Tibial nerve (tissue), 4 donors: ENCODE results near the gene CRYBB3. TPM values are rescaled to one million over a fixed set of nuclear protein-coding genes. Genes with fewer than 3 reads are reported as not detected.

Experiments
- DNase-seq, 2 donors: peaks; one replicate each; pipeline ENCODE4 v3.0.0-alpha.2; 2019; ENCODE audit warnings: low spot score in 2 of 2
- H3K27ac ChIP-seq, 4 donors: fragments of 200-600 bp; sonication (generic) in 3 of 4; one replicate each; pipeline ENCODE4 v1.5.1; 2017 to 2019; ENCODE audit warnings: mild to moderate bottlenecking in 1 of 4
- H3K27me3 ChIP-seq, 2 donors: fragments of 200-600 bp; sonication (generic) in 1 of 2; one replicate each; pipeline versions ENCODE4 v1.5.1 to v1.6.0; 2017 to 2019
- H3K36me3 ChIP-seq, 3 donors: fragments of 200-600 bp; sonication (generic); one replicate each; pipeline ENCODE4 v1.5.1; 2018 to 2019
- H3K4me1 ChIP-seq, 4 donors: fragments of 200-600 bp; sonication (generic) in 3 of 4; one replicate each; pipeline ENCODE4 v1.5.1; 2017 to 2019
- H3K4me3 ChIP-seq, 4 donors: fragments of 200-600 bp; sonication (generic) in 3 of 4; one replicate each; pipeline ENCODE4 v1.5.1; 2017 to 2019; ENCODE audit warnings: mild to moderate bottlenecking in 1 of 4, moderate library complexity in 1 of 4
- H3K9me3 ChIP-seq, 4 donors: fragments of 200-600 bp; sonication (generic) in 3 of 4; one replicate each; pipeline ENCODE4 v1.5.1; 2017 to 2019
- CTCF ChIP-seq, 5 experiments: fragments of 200-600 bp in 3 of 5; fragments of 450-650 bp in 2 of 5; sonication (generic) in 3 of 5; IDR thresholded peaks; one replicate each; pipeline ENCODE4 v1.5.1; 2016 to 2019; ENCODE audit warnings: antibody characterized with exemption in 5 of 5, mild to moderate bottlenecking in 3 of 5, moderate library complexity in 2 of 5
- EP300 ChIP-seq, 2 donors: sonication (generic); formaldehyde crosslinking; IDR thresholded peaks; one replicate each; pipeline ENCODE4 v1.6.1; 2017; ENCODE audit warnings: antibody characterized with exemption in 2 of 2, mild to moderate bottlenecking in 1 of 2
- POLR2A ChIP-seq, 2 donors: fragments of 450-650 bp; IDR thresholded peaks; one replicate each; pipeline ENCODE4 v1.6.1; 2017; ENCODE audit warnings: antibody characterized with exemption in 2 of 2, mild to moderate bottlenecking in 2 of 2, moderate library complexity in 2 of 2
- WGBS, 2 donors: methylation state at CpG; one replicate each; pipeline ENCODE4 v1.1.5; 2018; 5-methylcytosine and 5-hydroxymethylcytosine counted together
- total RNA-seq, 4 donors: library from RNA; depleted of rRNA; stranded (reverse); fragments of >200 nt; gene quantifications; one replicate each; pipeline ENCODE4 v1.1.0, GENCODE V29; 2016

Gene CRYBB3
- total RNA-seq, 4 donors from 2014 or later = not detected

DNA sequence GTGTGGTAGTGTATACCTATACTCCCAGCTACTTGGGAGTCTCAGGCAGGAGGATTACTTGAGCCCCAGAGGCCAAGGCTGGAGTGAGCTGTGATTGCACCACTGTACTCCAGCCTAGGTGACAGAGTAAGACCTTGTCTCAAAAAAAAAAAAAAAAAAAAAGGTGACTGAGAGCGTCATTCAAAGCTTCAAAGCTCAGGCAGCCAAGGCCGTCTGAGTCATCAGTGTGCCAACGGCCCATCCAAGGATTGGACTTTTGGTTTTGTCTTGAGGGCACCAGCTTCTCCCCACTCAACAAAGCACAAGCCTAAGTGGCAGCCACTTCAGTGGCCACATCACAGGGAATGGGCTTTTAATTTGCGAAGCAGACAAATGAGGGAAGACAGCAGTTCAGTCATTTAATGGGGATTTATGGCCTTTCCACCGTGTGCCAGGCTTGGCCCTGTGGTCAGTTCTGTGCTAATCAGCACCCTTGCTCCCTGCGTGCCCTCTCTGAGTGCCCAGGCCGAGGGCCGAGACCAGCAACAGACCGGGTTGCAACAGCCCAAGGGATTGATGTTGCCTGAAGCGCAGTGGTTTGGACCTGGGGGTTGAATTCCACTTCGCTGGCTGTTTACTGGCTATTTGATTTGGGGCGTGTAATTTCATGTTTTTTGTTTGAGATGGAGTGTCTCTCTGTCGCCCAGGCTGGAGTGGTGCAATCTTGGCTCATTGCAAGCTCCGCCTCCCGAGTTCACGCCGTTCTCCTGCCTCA lies 30.2 kb upstream of the CRYBB3 start:
- Histone ChIP-seq H3K27me3 (no peaks in the 10 kb centered on the region), H3K9me3 (no peaks in the 10 kb centered on the region), H3K4me3 (no peak overlapping the region), H3K4me1 (peaks cover 0 to 22% (median 0%) of the 10 kb centered on the region in 4 donors), H3K27ac (no peak overlapping the region), H3K36me3 (peaks cover 0 to 44% (median 0%) of the 10 kb centered on the region in 3 donors)
- DNase-seq = no peak
- no peak for TF ChIP-seq EP300 (IDR thresholded peaks at IDR 0.05)
- no peak for TF ChIP-seq POLR2A (IDR thresholded peaks at IDR 0.05)
- TF ChIP-seq CTCF (IDR thresholded peaks at IDR 0.05) = no peak
- WGBS, 2 donors = 87 to 89% methylated on average over 17 of the region's 17 CpGs

DNA sequence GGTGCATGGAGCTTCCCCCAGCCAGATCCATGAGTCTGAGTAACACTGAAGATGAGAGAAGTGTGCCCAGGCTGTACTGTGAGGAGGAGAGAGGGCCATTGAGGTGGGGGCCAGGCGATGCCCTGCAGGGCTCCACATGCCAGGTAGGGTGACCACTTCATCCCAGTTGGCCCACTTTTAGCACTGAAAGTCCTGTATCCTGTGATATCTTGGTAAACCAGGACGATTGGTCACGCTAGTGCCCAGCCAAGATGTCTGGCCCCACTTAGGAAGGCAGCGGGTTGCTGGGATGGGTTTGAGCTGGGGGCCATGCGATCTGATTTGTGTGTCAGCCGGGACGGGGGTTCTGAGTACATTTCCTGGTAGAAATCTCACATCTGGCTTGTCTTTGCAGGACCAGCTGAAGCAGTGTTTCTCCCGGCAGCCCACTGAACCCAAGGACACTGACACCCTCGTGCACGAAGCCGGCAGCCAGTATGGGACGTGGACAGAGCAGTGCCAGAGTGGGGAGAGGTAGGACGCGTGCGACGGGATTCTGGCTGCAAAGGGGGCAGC lies 29.2 kb upstream of the CRYBB3 start:
- no peak for DNase-seq
- Histone ChIP-seq H3K27ac (no peak overlapping the region), H3K4me3 (no peak overlapping the region), H3K9me3 (no peaks in the 10 kb centered on the region), H3K36me3 (peaks cover 0 to 55% (median 0%) of the 10 kb centered on the region in 3 donors), H3K27me3 (no peaks in the 10 kb centered on the region), H3K4me1 (peaks cover 0 to 16% (median 0%) of the 10 kb centered on the region in 4 donors)
- WGBS, 2 donors = 85 to 88% methylated on average over 16 of the region's 16 CpGs
- TF ChIP-seq POLR2A (IDR thresholded peaks at IDR 0.05) = no peak
- no peak for TF ChIP-seq EP300 (IDR thresholded peaks at IDR 0.05)
- TF ChIP-seq CTCF (IDR thresholded peaks at IDR 0.05) = no peak

GRCh38 chr22:25172153-25172552 lies 27.5 kb upstream of the CRYBB3 start:
- 55 to 57% methylated on average over 5 of the region's 5 CpGs for WGBS, 2 donors
- no peak for DNase-seq
- H3K27me3 ChIP-seq = no peaks in the 10 kb centered on the region
- H3K4me1 ChIP-seq = peaks cover 0 to under 1% (median 0%) of the 10 kb centered on the region in 4 donors
- no peak overlapping the region for H3K27ac ChIP-seq
- no peak overlapping the region for H3K4me3 ChIP-seq
- peak in 3 of 5 experiments; percentile 5 to 33 (median 18) for TF ChIP-seq CTCF (IDR thresholded peaks at IDR 0.05)
- no peak for TF ChIP-seq EP300 (IDR thresholded peaks at IDR 0.05)
- peaks cover 0 to 71% (median 0%) of the 10 kb centered on the region in 3 donors for H3K36me3 ChIP-seq
- no peaks in the 10 kb centered on the region for H3K9me3 ChIP-seq

- WGBS, 2 donors = 88 to 96% methylated on average over 13 of the region's 13 CpGs
Measured at GRCh38 chr22:25174156-25174887, 25.3 kb upstream of the CRYBB3 start.

More at GRCh38 chr22:25174156-25174887, 25.3 kb upstream of the CRYBB3 start:
- no peak for TF ChIP-seq CTCF (IDR thresholded peaks at IDR 0.05)
- no peak for TF ChIP-seq EP300 (IDR thresholded peaks at IDR 0.05)
- no peak for TF ChIP-seq POLR2A (IDR thresholded peaks at IDR 0.05)
- Histone ChIP-seq H3K4me1 (no peaks in the 10 kb centered on the region), H3K36me3 (peaks cover 0 to 93% (median 0%) of the 10 kb centered on the region in 3 donors), H3K9me3 (peaks cover 0 to 3% (median 0%) of the 10 kb centered on the region in 4 donors), H3K27me3 (no peaks in the 10 kb centered on the region), H3K4me3 (no peak overlapping the region), H3K27ac (no peak overlapping the region)
- no peak for DNase-seq
